Epithelial cell of proximal tubule (primary cell): Measurements from ENCODE around the gene KCNK15. TPM values are rescaled to one million over a fixed set of nuclear protein-coding genes. Genes with fewer than 3 reads are reported as not detected.

ENCODE experiments used
- DNase-seq: peaks from one replicate; pipeline ENCODE4 v3.0.0-alpha.2; 2011; ENCODE audit warnings: low read depth
- H3K4me3 ChIP-seq: 2 replicates; pipeline ENCODE4 v1.5.1; 2011; ENCODE audit warnings: low read depth, mild to moderate bottlenecking, low read length
- total RNA-seq: library from RNA; depleted of rRNA; stranded (reverse); fragments of >200 nt; gene quantifications from 2 replicates; pipeline ENCODE4 v1.2.3, GENCODE V29; 2015
- TF ChIP-seq, protein P1 (sequence below): conservative IDR thresholded peaks from 2 replicates; pipeline ENCODE4 v1.5.1; 2012; ENCODE audit warnings: low read depth, mild to moderate bottlenecking, low read length

Gene KCNK15
- total RNA-seq, 1 donor from 2014 or later, result not detected

DNA sequence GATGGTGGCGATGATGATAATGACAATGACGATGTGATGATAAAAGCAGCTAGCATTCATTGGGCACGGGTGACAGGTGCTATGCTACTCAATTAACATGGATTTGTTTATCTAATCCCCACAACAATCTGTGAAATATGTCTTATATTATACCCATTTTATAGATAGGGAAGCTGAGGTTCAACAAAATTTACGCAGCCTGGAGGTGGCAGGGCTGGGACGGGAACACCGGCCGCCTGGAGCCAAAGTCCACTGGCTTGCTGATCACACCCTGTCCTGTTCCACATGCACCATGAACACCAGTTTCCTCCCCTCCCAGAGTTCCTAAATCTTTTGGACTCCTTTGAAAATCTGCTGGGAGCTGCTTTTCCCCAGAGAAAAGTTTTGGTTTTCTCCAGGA, 41.6 kb downstream of the KCNK15 start:
- no peak overlapping the region for H3K4me3 ChIP-seq
- TF ChIP-seq, protein P1, sequence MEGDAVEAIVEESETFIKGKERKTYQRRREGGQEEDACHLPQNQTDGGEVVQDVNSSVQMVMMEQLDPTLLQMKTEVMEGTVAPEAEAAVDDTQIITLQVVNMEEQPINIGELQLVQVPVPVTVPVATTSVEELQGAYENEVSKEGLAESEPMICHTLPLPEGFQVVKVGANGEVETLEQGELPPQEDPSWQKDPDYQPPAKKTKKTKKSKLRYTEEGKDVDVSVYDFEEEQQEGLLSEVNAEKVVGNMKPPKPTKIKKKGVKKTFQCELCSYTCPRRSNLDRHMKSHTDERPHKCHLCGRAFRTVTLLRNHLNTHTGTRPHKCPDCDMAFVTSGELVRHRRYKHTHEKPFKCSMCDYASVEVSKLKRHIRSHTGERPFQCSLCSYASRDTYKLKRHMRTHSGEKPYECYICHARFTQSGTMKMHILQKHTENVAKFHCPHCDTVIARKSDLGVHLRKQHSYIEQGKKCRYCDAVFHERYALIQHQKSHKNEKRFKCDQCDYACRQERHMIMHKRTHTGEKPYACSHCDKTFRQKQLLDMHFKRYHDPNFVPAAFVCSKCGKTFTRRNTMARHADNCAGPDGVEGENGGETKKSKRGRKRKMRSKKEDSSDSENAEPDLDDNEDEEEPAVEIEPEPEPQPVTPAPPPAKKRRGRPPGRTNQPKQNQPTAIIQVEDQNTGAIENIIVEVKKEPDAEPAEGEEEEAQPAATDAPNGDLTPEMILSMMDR, result no peak
- no peak for DNase-seq

DNA sequence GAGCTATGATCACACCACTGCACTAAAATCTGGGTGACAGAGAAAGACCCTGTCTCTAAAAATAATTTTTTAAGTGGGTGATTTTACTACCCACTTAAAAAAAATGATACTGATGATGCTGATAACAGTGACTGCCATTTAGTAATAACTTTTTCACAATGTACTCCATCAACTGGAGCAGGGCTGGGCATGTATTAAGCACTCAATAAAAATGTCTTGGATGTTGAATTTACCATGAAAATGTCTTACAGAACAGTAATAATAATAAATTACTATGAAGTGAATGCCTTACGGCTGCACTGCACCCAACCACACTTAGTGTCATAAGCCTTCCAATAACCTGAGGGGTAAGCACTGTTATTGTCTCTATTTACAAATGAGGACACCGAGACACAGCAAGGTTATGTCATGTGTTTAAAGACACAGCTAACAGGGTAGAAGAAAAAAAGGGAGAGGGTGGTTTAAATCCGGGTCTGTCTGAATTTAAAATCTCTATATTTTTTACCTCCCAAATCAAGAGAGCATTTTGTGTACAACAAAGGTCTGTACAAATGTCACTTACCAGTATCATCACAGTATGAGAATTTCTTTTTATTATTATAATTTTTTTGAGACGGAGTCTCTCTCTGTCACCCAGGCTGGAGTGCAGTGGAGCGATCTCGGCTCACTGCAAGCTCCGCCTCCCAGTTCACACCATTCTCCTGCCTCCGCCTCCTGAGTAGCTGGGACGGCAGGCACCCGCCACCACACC, 43.2 kb downstream of the KCNK15 start:
- TF ChIP-seq, protein P1, result no peak
- H3K4me3 ChIP-seq, result no peak overlapping the region
- no peak for DNase-seq

DNA sequence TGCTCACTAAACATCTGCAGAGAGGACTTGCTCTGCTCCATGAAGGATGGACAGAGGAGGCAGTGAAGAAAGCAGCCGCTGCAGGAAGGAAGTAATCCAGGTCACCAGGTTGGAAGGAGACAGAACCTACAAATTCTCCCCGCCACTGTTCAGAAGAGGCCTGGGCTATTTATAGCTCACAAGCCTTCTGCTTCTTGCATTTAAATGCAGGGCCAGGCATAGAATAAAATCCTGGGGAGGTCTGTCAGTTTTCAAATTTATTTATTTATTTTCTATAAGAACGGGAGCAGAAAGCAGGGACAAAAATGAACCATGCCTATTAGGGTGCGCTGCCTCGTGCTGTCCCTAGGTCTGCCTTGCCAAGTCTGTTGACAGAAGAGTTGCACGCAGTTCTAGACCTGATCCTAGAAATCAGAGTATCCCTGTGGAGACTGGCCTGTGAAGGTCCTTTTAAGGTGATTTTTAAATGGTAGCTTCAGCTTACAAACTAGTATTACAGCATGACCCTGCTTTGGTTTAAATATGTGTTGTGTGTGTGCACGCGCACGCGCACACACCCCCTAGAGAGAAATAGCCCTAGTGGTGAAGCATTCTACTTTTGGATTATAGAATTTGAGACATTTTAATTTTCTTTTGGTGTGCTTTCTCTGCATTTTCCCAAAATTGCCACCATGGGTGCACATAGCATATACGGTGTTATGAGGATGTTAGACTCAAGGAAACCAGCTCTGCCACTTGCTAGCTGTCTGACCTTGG, 45.2 kb downstream of the KCNK15 start:
- TF ChIP-seq, protein P1, result no peak
- DNase-seq, result no peak
- no peak overlapping the region for H3K4me3 ChIP-seq

- DNase-seq, result no peak
- TF ChIP-seq, protein P1, result no peak
- no peak overlapping the region for H3K4me3 ChIP-seq
Measured at GRCh38 chr20:44792796-44793195, 47.1 kb downstream of the KCNK15 start.

DNA sequence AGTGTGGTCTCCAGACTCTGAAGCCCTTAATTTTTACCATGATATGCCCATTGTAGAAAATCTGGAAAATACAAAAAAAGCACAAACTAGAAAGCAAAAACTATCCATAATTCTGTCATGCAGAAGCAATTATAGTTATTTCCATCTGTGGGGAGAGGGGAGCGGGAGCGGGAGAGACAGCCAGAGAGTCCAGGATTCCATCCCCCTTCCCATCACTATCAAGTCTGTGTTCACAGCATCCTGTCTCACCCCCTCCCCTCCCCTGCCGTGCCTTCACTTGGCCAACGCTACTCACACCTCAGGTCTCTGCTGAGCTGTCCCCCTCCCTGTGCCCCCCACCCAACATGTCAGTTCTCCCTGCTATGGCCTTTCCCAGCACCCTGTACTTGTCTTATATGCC, 50.2 kb downstream of the KCNK15 start:
- DNase-seq, result no peak
- TF ChIP-seq, protein P1, result no peak
- no peak overlapping the region for H3K4me3 ChIP-seq

GRCh38 chr20:44796311-44796710, 50.6 kb downstream of the KCNK15 start:
- no peak overlapping the region for H3K4me3 ChIP-seq
- TF ChIP-seq, protein P1, result no peak
- DNase-seq, result no peak
